AG04450 (cell line): Measurements from ENCODE around the gene CEMIP2. TPM values are rescaled to one million over a fixed set of nuclear protein-coding genes. Genes with fewer than 3 reads are reported as not detected.
"Not testable (repeated sequence)": the region's sequence is repeated elsewhere in the genome, so short reads cannot be mapped to it uniquely, and the experiment has no call there.

Source experiments
- CTCF ChIA-PET: fragments of 300-600, 350-600 bp; formaldehyde crosslinking; extraction: SDS; loops from one replicate; lab custom pipeline; 2022; ENCODE audit warnings: antibody characterized with exemption, inconsistent platforms; lab: Charles Lee
- POLR2A ChIA-PET: fragments of 350-600 bp; formaldehyde crosslinking; extraction: SDS; loops from one replicate; lab custom pipeline; 2021; ENCODE audit warnings: antibody characterized with exemption, inconsistent platforms; lab: Yijun Ruan, JAX
- DNase-seq: peaks from one replicate; pipeline ENCODE4 v3.0.0-alpha.2; 2011; ENCODE audit warnings: low read depth, low spot score
- H3K27ac ChIP-seq: one replicate; pipeline ENCODE4 v1.5.1; 2012; ENCODE audit warnings: low read depth, low read length, control low read depth
- H3K27me3 ChIP-seq: one replicate; pipeline ENCODE4 v1.6.0; 2012; ENCODE audit warnings: low read length; ENCODE audit not compliant: control insufficient read depth, insufficient read depth
- H3K4me3 ChIP-seq: 2 replicates; pipeline ENCODE4 v1.5.1; 2011; ENCODE audit warnings: mild to moderate bottlenecking, low read depth, low read length, control low read depth
- H3K9me3 ChIP-seq: 2 replicates; pipeline ENCODE4 v1.5.1; 2012; ENCODE audit warnings: low read length; ENCODE audit not compliant: control insufficient read depth, insufficient read depth
- polyA plus RNA-seq: library from polyadenylated mRNA; depleted of rRNA; stranded (reverse); fragments of >200 nt; gene quantifications from 2 replicates; pipeline ENCODE4 v1.2.3, GENCODE V29; 2011
- TF ChIP-seq, protein P1 (sequence below): IDR thresholded peaks from 2 replicates; pipeline ENCODE4 v1.5.1; 2011; ENCODE audit warnings: low read depth, low read length, control low read depth, inconsistent platforms

Gene CEMIP2
- polyA plus RNA-seq, 1 experiment = 54.4 TPM

- POLR2A ChIA-PET = interaction anchor here (1.1 kb wide), 1 partner anchor 17 kb away, joined by 3 read pairs; no protein-coding TSS in a partner anchor
- TF ChIP-seq, protein P1, sequence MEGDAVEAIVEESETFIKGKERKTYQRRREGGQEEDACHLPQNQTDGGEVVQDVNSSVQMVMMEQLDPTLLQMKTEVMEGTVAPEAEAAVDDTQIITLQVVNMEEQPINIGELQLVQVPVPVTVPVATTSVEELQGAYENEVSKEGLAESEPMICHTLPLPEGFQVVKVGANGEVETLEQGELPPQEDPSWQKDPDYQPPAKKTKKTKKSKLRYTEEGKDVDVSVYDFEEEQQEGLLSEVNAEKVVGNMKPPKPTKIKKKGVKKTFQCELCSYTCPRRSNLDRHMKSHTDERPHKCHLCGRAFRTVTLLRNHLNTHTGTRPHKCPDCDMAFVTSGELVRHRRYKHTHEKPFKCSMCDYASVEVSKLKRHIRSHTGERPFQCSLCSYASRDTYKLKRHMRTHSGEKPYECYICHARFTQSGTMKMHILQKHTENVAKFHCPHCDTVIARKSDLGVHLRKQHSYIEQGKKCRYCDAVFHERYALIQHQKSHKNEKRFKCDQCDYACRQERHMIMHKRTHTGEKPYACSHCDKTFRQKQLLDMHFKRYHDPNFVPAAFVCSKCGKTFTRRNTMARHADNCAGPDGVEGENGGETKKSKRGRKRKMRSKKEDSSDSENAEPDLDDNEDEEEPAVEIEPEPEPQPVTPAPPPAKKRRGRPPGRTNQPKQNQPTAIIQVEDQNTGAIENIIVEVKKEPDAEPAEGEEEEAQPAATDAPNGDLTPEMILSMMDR = no peak
- H3K4me3 ChIP-seq = no peak overlapping the region
- no peak for DNase-seq
- H3K27me3 ChIP-seq = no peaks in the 10 kb centered on the region
- no peak overlapping the region for H3K27ac ChIP-seq
- CTCF ChIA-PET = interaction anchor here (0.9 to 2.6 kb wide), 2 partner anchors 10 to 60 kb away, joined by 5 to 9 read pairs; no protein-coding TSS in a partner anchor
- H3K9me3 ChIP-seq = no peaks in the 10 kb centered on the region
Observed at GRCh38 chr9:71664566-71664965, 103.7 kb downstream of the CEMIP2 start.

DNA sequence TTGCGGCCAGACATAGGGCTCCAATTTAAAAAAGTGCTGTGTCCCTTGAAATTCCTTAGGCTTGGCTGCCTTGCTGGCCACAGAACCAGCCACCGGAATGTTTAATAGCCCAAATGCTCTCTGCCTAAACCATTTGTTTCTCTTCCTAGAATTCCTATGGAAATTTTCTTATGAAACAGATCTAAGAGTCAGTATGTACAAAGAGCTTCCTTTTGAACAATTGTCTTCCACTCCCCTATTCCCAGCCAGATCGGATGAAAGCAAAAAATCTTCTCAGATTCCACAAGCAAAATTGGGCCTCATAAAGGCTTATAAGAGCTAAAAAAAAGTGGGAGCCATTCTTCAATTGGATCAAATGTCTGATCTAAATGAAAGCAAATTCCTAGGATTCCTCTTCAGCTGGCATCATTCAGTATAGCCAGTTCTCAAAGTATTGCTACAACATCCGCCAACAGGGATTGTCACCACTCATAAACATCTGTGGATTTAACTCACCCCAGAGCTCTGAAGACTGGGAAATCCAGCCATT, 104.3 kb downstream of the CEMIP2 start:
- H3K27me3 ChIP-seq = no peaks in the 10 kb centered on the region
- TF ChIP-seq, protein P1 = no peak
- no peak for DNase-seq
- H3K27ac ChIP-seq = no peak overlapping the region
- POLR2A ChIA-PET = interaction anchor here (0.6 to 1.1 kb wide), 2 partner anchors 17 to 55 kb away, joined by 3 read pairs; no protein-coding TSS in a partner anchor
- H3K4me3 ChIP-seq = no peak overlapping the region
- CTCF ChIA-PET = interaction anchor here (0.9 to 2.6 kb wide), 3 partner anchors 9 to 155 kb away, joined by 4 to 9 read pairs (median 5); no protein-coding TSS in a partner anchor
- no peaks in the 10 kb centered on the region for H3K9me3 ChIP-seq

GRCh38 chr9:71663216-71663615, 105.1 kb downstream of the CEMIP2 start:
- ChIA-PET POLR2A (no interaction called here), CTCF (interaction anchor here (1.3 to 2.6 kb wide), 2 partner anchors 59 to 156 kb away, joined by 4 to 9 read pairs; no protein-coding TSS in a partner anchor)
- TF ChIP-seq, protein P1 = no peak
- DNase-seq = no peak
- Histone ChIP-seq H3K27me3 (no peaks in the 10 kb centered on the region), H3K4me3 (no peak overlapping the region), H3K9me3 (no peaks in the 10 kb centered on the region), H3K27ac (no peak overlapping the region)

GRCh38 chr9:71662082-71662481, 106.2 kb downstream of the CEMIP2 start:
- TF ChIP-seq, protein P1 = no peak
- ChIA-PET POLR2A (no interaction called here), CTCF (interaction anchor here (2.6 kb wide), 1 partner anchor 58 kb away, joined by 9 read pairs; no protein-coding TSS in a partner anchor)
- H3K4me3 ChIP-seq = no peak overlapping the region
- H3K27me3 ChIP-seq = no peaks in the 10 kb centered on the region
- no peak overlapping the region for H3K27ac ChIP-seq
- DNase-seq = no peak
- H3K9me3 ChIP-seq = no peaks in the 10 kb centered on the region

GRCh38 chr9:71657276-71657675, 111.0 kb downstream of the CEMIP2 start:
- H3K27me3 ChIP-seq, H3K27ac ChIP-seq, POLR2A ChIA-PET, H3K4me3 ChIP-seq, DNase-seq, H3K9me3 ChIP-seq: not testable (repeated sequence)
- CTCF ChIA-PET = interaction anchor here (0.5 kb wide), 1 partner anchor 48 kb away, joined by 3 read pairs; no protein-coding TSS in a partner anchor
